PC-9 (cell line): ENCODE measurements around the gene SLC35D2.
"Not testable (repeated sequence)": the region's sequence is repeated elsewhere in the genome, so short reads cannot be mapped to it uniquely, and the experiment has no call there.

Experiments used
- EZH2 ChIP-seq: fragments of 200-600 bp; sonication (generic); IDR thresholded peaks from 2 replicates; pipeline ENCODE4 v1.8.0; 2017; ENCODE audit warnings: antibody characterized with exemption, low read depth
- TF ChIP-seq, protein P1 (sequence below): fragments of 200-600 bp; sonication (generic); conservative IDR thresholded peaks from 2 replicates; pipeline ENCODE4 v1.6.1; 2017; ENCODE audit warnings: mixed run types, antibody characterized with exemption, mild to moderate bottlenecking, moderate library complexity

DNA sequence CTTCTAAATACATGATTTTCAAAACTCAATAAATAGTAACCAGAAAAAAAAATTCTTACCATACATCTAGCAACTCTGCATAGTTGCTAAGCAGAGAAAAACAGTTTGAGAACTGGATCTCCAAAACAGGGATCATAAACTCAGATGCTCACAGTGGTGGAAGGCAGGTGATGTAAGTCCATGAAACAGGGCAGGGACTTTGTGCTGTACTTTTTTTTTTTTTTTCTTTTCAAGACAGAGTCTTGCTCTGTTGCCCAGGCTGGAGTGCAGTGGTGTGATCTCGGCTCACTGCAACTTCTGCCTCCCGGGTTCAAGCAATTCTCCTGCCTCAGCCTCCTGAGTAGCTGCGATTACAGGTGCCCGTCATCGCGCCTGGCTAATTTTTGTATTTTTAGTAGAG, 76.6 kb downstream of the SLC35D2 start:
- not testable (repeated sequence) for TF ChIP-seq EZH2
- TF ChIP-seq, protein P1, sequence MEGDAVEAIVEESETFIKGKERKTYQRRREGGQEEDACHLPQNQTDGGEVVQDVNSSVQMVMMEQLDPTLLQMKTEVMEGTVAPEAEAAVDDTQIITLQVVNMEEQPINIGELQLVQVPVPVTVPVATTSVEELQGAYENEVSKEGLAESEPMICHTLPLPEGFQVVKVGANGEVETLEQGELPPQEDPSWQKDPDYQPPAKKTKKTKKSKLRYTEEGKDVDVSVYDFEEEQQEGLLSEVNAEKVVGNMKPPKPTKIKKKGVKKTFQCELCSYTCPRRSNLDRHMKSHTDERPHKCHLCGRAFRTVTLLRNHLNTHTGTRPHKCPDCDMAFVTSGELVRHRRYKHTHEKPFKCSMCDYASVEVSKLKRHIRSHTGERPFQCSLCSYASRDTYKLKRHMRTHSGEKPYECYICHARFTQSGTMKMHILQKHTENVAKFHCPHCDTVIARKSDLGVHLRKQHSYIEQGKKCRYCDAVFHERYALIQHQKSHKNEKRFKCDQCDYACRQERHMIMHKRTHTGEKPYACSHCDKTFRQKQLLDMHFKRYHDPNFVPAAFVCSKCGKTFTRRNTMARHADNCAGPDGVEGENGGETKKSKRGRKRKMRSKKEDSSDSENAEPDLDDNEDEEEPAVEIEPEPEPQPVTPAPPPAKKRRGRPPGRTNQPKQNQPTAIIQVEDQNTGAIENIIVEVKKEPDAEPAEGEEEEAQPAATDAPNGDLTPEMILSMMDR: not testable (repeated sequence)
